ENCODE data around the gene SNRNP48. TPM values are rescaled to one million over a fixed set of nuclear protein-coding genes. Genes with fewer than 3 reads are reported as not detected.

Gene SNRNP48
- total RNA-seq, 1 experiment from 2014 or later, result 17.6 TPM

DNA sequence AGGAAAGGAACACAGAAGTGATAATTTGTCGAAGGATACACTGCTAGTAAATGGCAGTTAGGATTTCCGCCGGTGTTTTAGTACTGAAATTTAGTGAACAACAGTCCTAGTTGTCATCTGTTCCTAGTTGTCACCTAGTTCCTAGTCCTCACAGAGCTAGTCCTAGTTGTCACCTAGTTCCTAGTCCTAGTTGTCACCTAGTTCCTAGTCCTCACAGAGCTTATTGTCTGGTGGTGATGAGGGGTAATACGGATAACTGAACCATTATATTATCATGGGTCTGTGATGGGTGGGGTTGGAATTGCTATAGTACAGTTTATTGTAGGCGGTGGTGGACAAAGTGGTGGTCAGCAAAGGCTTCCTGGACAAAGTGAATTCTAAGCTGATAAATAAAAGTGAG is 1.8 kb downstream of the SNRNP48 start (continued):
- TF ChIP-seq MXD4 (CRISPR knock-in tag; IDR thresholded peaks at IDR 0.05; ENCODE audit: borderline replicate concordance) (no peak), NFE2L1 (CRISPR knock-in tag; IDR thresholded peaks at IDR 0.05) (no peak), GTF2I (CRISPR knock-in tag; conservative IDR thresholded peaks at IDR 0.05) (no peak), JUN (CRISPR knock-in tag; IDR thresholded peaks at IDR 0.05) (no peak), ZNF396 (CRISPR knock-in tag; IDR thresholded peaks at IDR 0.05; ENCODE audit: borderline replicate concordance) (no peak), GRHL2 (CRISPR knock-in tag; IDR thresholded peaks at IDR 0.05; ENCODE audit: insufficient replicate concordance, severe bottlenecking) (no peak)
- TF ChIP-seq, protein P1, sequence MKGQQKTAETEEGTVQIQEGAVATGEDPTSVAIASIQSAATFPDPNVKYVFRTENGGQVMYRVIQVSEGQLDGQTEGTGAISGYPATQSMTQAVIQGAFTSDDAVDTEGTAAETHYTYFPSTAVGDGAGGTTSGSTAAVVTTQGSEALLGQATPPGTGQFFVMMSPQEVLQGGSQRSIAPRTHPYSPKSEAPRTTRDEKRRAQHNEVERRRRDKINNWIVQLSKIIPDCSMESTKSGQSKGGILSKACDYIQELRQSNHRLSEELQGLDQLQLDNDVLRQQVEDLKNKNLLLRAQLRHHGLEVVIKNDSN (CRISPR knock-in tag; IDR thresholded peaks at IDR 0.05), result no peak

GRCh38 chr6:7593229-7593628 is 3.2 kb downstream of the SNRNP48 start:
- Mint-ChIP-seq H3K27me3 (ENCODE audit: low read depth) (no peaks in the 10 kb centered on the region), H3K27ac (no peak overlapping the region), H3K9me3 (no peaks in the 10 kb centered on the region), H3K36me3 (peaks cover 38% of the 10 kb centered on the region), H3K4me1 (peaks cover 25% of the 10 kb centered on the region), H3K4me3 (no peak overlapping the region)
- POLR2A ChIA-PET, result no interaction called here
- CTCF ChIA-PET, result no interaction called here
- TF ChIP-seq NFE2L1 (CRISPR knock-in tag; IDR thresholded peaks at IDR 0.05) (no peak), TEAD1 (CRISPR knock-in tag; IDR thresholded peaks at IDR 0.05) (no peak), ZNF219 (CRISPR knock-in tag; IDR thresholded peaks at IDR 0.05; ENCODE audit: borderline replicate concordance) (no peak), JUN (CRISPR knock-in tag; IDR thresholded peaks at IDR 0.05) (no peak), ETV6 (CRISPR knock-in tag; IDR thresholded peaks at IDR 0.05) (no peak), JAZF1 (CRISPR knock-in tag; IDR thresholded peaks at IDR 0.05) (no peak), TEAD4 (CRISPR knock-in tag; IDR thresholded peaks at IDR 0.05) (no peak), ZNF423 (CRISPR knock-in tag; IDR thresholded peaks at IDR 0.05) (no peak), E2F5 (CRISPR knock-in tag; IDR thresholded peaks at IDR 0.05) (no peak), ZNF416 (CRISPR knock-in tag; IDR thresholded peaks at IDR 0.05) (no peak)
- DNase-seq (ENCODE audit: low spot score) (no peak), ATAC-seq (no peak)

GRCh38 chr6:7594579-7595125 is 4.7 kb downstream of the SNRNP48 start:
- H3K4me3 Mint-ChIP-seq, result no peak overlapping the region
- H3K9me3 Mint-ChIP-seq, result no peaks in the 10 kb centered on the region
- CTCF ChIA-PET, result no interaction called here
- POLR2A ChIA-PET, result no interaction called here
- DNase-seq (ENCODE audit: low spot score) (no peak), ATAC-seq (no peak)
- TF ChIP-seq GABPB1 (CRISPR knock-in tag; IDR thresholded peaks at IDR 0.05) (no peak), MYBL2 (CRISPR knock-in tag; IDR thresholded peaks at IDR 0.05) (no peak), ZNF317 (CRISPR knock-in tag; IDR thresholded peaks at IDR 0.05; ENCODE audit: borderline replicate concordance, low read depth) (no peak), IRF2 (CRISPR knock-in tag; IDR thresholded peaks at IDR 0.05; ENCODE audit: borderline replicate concordance, low read depth) (no peak), ZNF512 (CRISPR knock-in tag; IDR thresholded peaks at IDR 0.05; ENCODE audit: borderline replicate concordance) (no peak), ZNF121 (CRISPR knock-in tag; IDR thresholded peaks at IDR 0.05) (no peak), FOXP1 (CRISPR knock-in tag; IDR thresholded peaks at IDR 0.05; ENCODE audit: borderline replicate concordance) (no peak), ZNF396 (CRISPR knock-in tag; IDR thresholded peaks at IDR 0.05; ENCODE audit: borderline replicate concordance) (no peak), NR3C1 (CRISPR knock-in tag; conservative IDR thresholded peaks at IDR 0.05; ENCODE audit: low read depth) (no peak), MAX (CRISPR knock-in tag; IDR thresholded peaks at IDR 0.05) (no peak), E2F5 (CRISPR knock-in tag; IDR thresholded peaks at IDR 0.05) (no peak)
- TF ChIP-seq, protein P2, sequence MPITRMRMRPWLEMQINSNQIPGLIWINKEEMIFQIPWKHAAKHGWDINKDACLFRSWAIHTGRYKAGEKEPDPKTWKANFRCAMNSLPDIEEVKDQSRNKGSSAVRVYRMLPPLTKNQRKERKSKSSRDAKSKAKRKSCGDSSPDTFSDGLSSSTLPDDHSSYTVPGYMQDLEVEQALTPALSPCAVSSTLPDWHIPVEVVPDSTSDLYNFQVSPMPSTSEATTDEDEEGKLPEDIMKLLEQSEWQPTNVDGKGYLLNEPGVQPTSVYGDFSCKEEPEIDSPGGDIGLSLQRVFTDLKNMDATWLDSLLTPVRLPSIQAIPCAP (CRISPR knock-in tag; IDR thresholded peaks at IDR 0.05), result no peak
- TF ChIP-seq, protein P3, sequence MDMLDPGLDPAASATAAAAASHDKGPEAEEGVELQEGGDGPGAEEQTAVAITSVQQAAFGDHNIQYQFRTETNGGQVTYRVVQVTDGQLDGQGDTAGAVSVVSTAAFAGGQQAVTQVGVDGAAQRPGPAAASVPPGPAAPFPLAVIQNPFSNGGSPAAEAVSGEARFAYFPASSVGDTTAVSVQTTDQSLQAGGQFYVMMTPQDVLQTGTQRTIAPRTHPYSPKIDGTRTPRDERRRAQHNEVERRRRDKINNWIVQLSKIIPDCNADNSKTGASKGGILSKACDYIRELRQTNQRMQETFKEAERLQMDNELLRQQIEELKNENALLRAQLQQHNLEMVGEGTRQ (CRISPR knock-in tag; IDR thresholded peaks at IDR 0.05), result no peak
- TF ChIP-seq, protein P4, sequence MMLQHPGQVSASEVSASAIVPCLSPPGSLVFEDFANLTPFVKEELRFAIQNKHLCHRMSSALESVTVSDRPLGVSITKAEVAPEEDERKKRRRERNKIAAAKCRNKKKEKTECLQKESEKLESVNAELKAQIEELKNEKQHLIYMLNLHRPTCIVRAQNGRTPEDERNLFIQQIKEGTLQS (CRISPR knock-in tag; conservative IDR thresholded peaks at IDR 0.05), result no peak
- no peak overlapping the region for H3K27ac Mint-ChIP-seq
- peaks cover 47% of the 10 kb centered on the region for H3K36me3 Mint-ChIP-seq
- H3K4me1 Mint-ChIP-seq, result peaks cover 23% of the 10 kb centered on the region
- no peaks in the 10 kb centered on the region for H3K27me3 Mint-ChIP-seq (ENCODE audit: low read depth)
